ENCODE data around the gene TLK2.

TLK2 gene

DNA sequence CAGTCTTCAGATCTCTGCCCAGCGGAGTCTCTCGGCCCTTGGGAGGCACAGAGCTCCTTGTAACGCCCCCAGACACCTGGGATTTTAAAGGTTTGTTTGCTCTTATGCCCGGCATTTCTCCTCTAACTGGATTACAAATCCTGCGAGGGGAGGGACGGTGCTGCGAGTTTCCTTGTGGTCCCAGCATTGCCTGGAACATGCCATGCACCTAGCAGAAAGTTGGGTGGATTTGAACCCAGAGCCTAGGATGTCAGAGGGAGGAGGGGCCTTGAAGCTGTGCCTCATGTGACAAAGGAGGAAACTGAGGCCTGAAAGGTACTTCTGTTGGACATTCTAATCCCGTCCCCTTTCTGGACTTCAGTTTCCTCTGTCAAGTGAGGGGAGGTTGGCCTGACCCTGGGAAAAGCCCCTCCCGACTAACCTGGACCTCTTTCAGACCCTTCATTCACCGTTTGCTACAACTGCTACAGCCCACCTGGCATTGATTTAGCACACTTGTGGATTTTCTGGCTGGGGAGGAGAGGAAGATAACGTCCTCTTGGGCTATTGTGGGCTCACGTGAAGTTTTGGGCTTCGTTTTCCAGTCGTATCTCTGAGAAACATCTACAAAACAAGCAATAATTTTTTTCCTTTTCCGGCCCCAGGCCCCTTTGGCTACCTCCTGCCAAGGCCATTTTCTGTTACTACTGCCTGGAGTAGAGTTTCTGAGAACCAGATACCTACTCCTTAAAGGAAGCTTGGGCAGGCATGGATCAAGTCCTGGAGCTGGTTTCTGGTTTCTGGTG, 179.7 kb downstream of the TLK2 start:
- H3K4me3 ChIP-seq (ENCODE audit: low read length in 2 of 2) = no peak overlapping the region
- no peak overlapping the region for H3K9ac ChIP-seq (ENCODE audit: low read depth in 1 of 2, low read length in 2 of 2)
- H3K9me3 ChIP-seq (ENCODE audit: control insufficient read depth in 2 of 2, low read length in 2 of 2) = no peaks in the 10 kb centered on the region
- peaks cover 2 to 5% of the 10 kb centered on the region in 2 donors for H3K4me1 ChIP-seq (ENCODE audit: control insufficient read depth in 2 of 2, insufficient read depth in 2 of 2, low read length in 2 of 2)
- H3K27ac ChIP-seq (ENCODE audit: low read depth in 2 of 2, low read length in 2 of 2) = no peak overlapping the region
- no peaks in the 10 kb centered on the region for H3K27me3 ChIP-seq (ENCODE audit: control insufficient read depth in 2 of 2, insufficient read depth in 2 of 2, low read length in 2 of 2)
- no peaks in the 10 kb centered on the region for H3K36me3 ChIP-seq (ENCODE audit: control insufficient read depth in 2 of 2, insufficient read depth in 2 of 2, low read length in 2 of 2)

DNA sequence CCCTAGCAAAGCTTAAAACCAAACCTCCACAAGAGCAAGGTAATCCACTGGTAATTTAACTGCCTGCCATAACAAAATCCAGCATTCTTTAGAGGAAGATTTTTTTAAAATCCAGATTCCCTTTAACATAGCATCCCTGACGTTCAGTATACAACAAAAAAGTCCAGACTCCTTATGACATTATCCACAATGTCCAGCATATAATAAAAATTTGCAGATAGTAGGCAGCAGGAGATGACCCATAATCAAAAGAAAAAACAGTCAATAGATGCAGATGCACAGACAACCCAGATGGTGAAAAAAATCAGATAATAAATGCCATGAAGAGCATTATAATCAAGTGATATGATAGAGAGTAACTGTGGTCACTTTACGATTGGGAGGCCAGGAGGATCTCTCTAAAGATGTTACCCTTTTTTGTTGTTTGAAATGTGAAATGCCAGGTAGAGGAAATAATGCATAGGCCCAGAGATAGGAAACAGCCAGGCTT, 182.0 kb downstream of the TLK2 start:
- Histone ChIP-seq H3K27ac (ENCODE audit: low read depth in 2 of 2, low read length in 2 of 2) (no peak overlapping the region), H3K36me3 (ENCODE audit: control insufficient read depth in 2 of 2, insufficient read depth in 2 of 2, low read length in 2 of 2) (no peaks in the 10 kb centered on the region), H3K4me3 (ENCODE audit: low read length in 2 of 2) (no peak overlapping the region), H3K27me3 (ENCODE audit: control insufficient read depth in 2 of 2, insufficient read depth in 2 of 2, low read length in 2 of 2) (no peaks in the 10 kb centered on the region), H3K9me3 (ENCODE audit: control insufficient read depth in 2 of 2, low read length in 2 of 2) (no peaks in the 10 kb centered on the region), H3K9ac (ENCODE audit: low read depth in 1 of 2, low read length in 2 of 2) (no peak overlapping the region), H3K4me1 (ENCODE audit: control insufficient read depth in 2 of 2, insufficient read depth in 2 of 2, low read length in 2 of 2) (no peaks in the 10 kb centered on the region)

DNA sequence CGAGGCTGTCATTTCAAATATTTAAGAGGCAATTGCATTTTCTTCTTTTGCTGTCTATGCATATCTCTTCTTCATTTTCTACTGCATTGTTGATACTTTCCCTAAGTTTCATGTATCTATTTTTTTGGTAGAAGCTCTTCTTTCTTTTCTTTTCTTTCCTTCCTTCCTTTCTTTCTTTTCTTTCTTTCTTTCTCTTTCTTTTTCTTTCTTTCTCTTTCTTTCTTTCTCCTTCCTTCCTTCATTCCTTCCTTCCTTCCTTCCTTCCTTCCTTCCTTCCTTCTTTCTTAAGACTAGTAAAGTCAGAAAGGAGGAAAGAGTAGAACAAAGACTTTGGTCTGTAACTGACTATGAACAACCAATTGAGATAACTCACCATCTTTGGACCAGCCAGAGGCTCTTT, 182.7 kb downstream of the TLK2 start:
- H3K27ac ChIP-seq (ENCODE audit: low read depth in 2 of 2, low read length in 2 of 2) = no peak overlapping the region
- H3K9me3 ChIP-seq (ENCODE audit: control insufficient read depth in 2 of 2, low read length in 2 of 2) = no peaks in the 10 kb centered on the region
- no peak overlapping the region for H3K4me3 ChIP-seq (ENCODE audit: low read length in 2 of 2)

DNA sequence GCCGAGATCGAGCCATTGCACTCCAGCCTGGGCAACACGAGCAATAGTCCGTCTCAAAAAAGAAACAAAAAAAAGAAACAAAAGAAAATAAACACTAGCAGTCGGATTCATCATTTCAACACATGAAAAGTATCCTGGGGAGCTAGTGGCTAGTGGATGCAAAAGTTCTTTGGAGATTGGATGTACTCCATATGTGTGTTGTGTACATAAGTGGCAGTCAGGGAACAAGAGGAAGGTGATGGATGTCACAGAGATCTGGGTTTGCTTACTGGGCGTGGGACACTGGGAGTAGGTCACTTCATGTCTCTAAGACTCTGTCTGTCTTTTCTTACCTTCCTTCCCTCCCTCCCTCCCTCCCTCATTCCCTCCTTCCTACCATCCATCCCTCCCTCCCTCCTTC, 184.2 kb downstream of the TLK2 start:
- Histone ChIP-seq H3K9ac (ENCODE audit: low read depth in 1 of 2, low read length in 2 of 2) (no peak overlapping the region), H3K27me3 (ENCODE audit: control insufficient read depth in 2 of 2, insufficient read depth in 2 of 2, low read length in 2 of 2) (no peaks in the 10 kb centered on the region), H3K4me3 (ENCODE audit: low read length in 2 of 2) (no peak overlapping the region), H3K27ac (ENCODE audit: low read depth in 2 of 2, low read length in 2 of 2) (no peak overlapping the region), H3K9me3 (ENCODE audit: control insufficient read depth in 2 of 2, low read length in 2 of 2) (no peaks in the 10 kb centered on the region), H3K4me1 (ENCODE audit: control insufficient read depth in 2 of 2, insufficient read depth in 2 of 2, low read length in 2 of 2) (no peaks in the 10 kb centered on the region), H3K36me3 (ENCODE audit: control insufficient read depth in 2 of 2, insufficient read depth in 2 of 2, low read length in 2 of 2) (no peaks in the 10 kb centered on the region)

More for the DNA sequence above, 182.7 kb downstream of the TLK2 start:
- Histone ChIP-seq H3K27me3 (ENCODE audit: control insufficient read depth in 2 of 2, insufficient read depth in 2 of 2, low read length in 2 of 2) (no peaks in the 10 kb centered on the region), H3K9ac (ENCODE audit: low read depth in 1 of 2, low read length in 2 of 2) (no peak overlapping the region), H3K4me1 (ENCODE audit: control insufficient read depth in 2 of 2, insufficient read depth in 2 of 2, low read length in 2 of 2) (no peaks in the 10 kb centered on the region), H3K36me3 (ENCODE audit: control insufficient read depth in 2 of 2, insufficient read depth in 2 of 2, low read length in 2 of 2) (no peaks in the 10 kb centered on the region)

Data from mucosa of rectum (tissue), 2 donors.